ENCODE results near the gene RFTN1. TPM values are rescaled to one million over a fixed set of nuclear protein-coding genes. Genes with fewer than 3 reads are reported as not detected.

Gene RFTN1
- total RNA-seq, 1 experiment from 2014 or later = 2.2 TPM

DNA sequence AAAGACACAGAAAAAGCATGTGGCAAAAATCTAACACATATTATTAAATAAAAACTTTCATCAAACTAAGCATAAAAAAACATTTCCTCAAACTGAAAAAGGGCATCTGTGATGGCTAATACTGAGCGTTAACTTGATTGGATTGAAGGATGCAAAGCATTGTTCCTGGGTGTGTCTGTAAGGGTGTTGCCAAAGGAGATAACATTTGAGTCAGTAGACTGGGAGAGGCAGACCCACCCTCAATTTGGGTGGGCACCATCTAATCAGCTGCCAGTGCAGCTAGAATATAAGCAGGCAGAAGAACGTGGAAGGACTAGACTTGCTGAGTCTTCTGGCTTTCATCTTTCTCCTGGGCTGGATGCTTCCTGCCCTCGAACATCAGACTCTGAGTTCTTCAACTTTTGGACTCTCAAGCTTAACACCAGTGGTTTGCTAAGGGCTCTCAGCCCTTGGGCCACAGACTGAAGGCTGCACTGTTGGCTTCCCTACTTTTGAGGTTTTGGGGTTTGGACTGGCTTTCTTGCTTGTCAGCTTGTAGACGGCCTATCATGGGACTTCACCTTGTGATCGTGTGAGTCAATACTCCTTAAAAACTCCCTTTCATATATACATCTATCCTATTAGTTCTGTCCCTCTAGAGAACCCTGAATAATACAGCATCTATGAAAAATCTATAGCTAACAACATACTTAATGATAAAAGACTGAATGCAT is 46.3 kb upstream of the RFTN1 start:
- no peak overlapping the region for H3K18ac ChIP-seq (ENCODE audit: insufficient read length, low read depth, low read length)
- no peak overlapping the region for H3K56ac ChIP-seq (ENCODE audit: insufficient read length, low read depth, low read length)
- Mint-ChIP-seq H3K27ac (no peak overlapping the region; a peak in 1 of 7 replicates), H3K36me3 (ENCODE audit: insufficient read depth in 1 of 3, low read depth in 3 of 3) (peaks cover 0 to 11% (median 7%) of the 10 kb centered on the region in 3 experiments; a peak in 3 of 7 replicates), H3K27me3 (ENCODE audit: low read depth) (no peaks in the 10 kb centered on the region; the same call in 1 of the 2 replicates), H3K4me3 (no peak overlapping the region), H3K4me1 (no peaks in the 10 kb centered on the region), H3K9me3 (peaks cover 13 to 14% of the 10 kb centered on the region in 2 experiments)
- H4K20me1 ChIP-seq (ENCODE audit: control insufficient read depth, insufficient read depth, insufficient read length) = no peaks in the 10 kb centered on the region
- H3K9ac ChIP-seq (ENCODE audit: extremely low read depth, insufficient read length, low read length) = no peak overlapping the region
- no peaks in the 10 kb centered on the region for H3K79me1 ChIP-seq (ENCODE audit: insufficient read depth, low read depth, low read length, poor library complexity, severe bottlenecking)
- H3K27ac ChIP-seq (ENCODE audit: insufficient read length, low read depth, low read length) = no peak overlapping the region
- H2BK120ac ChIP-seq (ENCODE audit: low read depth, low read length, poor library complexity, severe bottlenecking) = no peak overlapping the region
- H2BK12ac ChIP-seq (ENCODE audit: insufficient read length, low read depth, low read length) = no peak overlapping the region
- TF ChIP-seq, protein P1, sequence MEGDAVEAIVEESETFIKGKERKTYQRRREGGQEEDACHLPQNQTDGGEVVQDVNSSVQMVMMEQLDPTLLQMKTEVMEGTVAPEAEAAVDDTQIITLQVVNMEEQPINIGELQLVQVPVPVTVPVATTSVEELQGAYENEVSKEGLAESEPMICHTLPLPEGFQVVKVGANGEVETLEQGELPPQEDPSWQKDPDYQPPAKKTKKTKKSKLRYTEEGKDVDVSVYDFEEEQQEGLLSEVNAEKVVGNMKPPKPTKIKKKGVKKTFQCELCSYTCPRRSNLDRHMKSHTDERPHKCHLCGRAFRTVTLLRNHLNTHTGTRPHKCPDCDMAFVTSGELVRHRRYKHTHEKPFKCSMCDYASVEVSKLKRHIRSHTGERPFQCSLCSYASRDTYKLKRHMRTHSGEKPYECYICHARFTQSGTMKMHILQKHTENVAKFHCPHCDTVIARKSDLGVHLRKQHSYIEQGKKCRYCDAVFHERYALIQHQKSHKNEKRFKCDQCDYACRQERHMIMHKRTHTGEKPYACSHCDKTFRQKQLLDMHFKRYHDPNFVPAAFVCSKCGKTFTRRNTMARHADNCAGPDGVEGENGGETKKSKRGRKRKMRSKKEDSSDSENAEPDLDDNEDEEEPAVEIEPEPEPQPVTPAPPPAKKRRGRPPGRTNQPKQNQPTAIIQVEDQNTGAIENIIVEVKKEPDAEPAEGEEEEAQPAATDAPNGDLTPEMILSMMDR (conservative IDR thresholded peaks at IDR 0.05) = no peak
- no peak overlapping the region for H4K91ac ChIP-seq (ENCODE audit: insufficient read length, low read depth, low read length)
- H4K5ac ChIP-seq (ENCODE audit: insufficient read length, low read depth, low read length) = no peak overlapping the region
- no peak overlapping the region for H3T11ph ChIP-seq (ENCODE audit: low read length)
- H3K23ac ChIP-seq (ENCODE audit: insufficient read length, low read depth, low read length) = no peak overlapping the region
- DNase-seq = no peak
- no peak overlapping the region for H2AK5ac ChIP-seq (ENCODE audit: insufficient read length, low read length)
- H3K14ac ChIP-seq (ENCODE audit: insufficient read depth, low read length) = no peak overlapping the region
- no peak overlapping the region for H2AFZ ChIP-seq (ENCODE audit: low read length)
- no peak overlapping the region for H3K4ac ChIP-seq (ENCODE audit: low read depth, low read length)
- no peaks in the 10 kb centered on the region for H3K4me1 ChIP-seq (ENCODE audit: insufficient read depth, low read length)
- no peaks in the 10 kb centered on the region for H3K27me3 ChIP-seq (ENCODE audit: insufficient read depth, low read length)
- H3K4me2 ChIP-seq (ENCODE audit: insufficient read depth, insufficient read length, low read length) = no peak overlapping the region
- no CpG with 5 or more reads among the region's 5 CpGs for WGBS (ENCODE audit: extremely low coverage, insufficient read length, low lambda C conversion rate)
- H2BK5ac ChIP-seq (ENCODE audit: insufficient read length, low read length) = no peak overlapping the region
- H2BK15ac ChIP-seq (ENCODE audit: low read depth, low read length) = no peak overlapping the region
- H3K9me3 ChIP-seq (ENCODE audit: control insufficient read depth, low read depth, low read length) = no peaks in the 10 kb centered on the region
- H3K79me2 ChIP-seq (ENCODE audit: insufficient read depth, low read length) = no peaks in the 10 kb centered on the region
- no peaks in the 10 kb centered on the region for H3K23me2 ChIP-seq (ENCODE audit: insufficient read length, low read depth, low read length, poor library complexity, severe bottlenecking)
- H2BK20ac ChIP-seq (ENCODE audit: low read depth, low read length, poor library complexity, severe bottlenecking) = no peak overlapping the region
- no peak overlapping the region for H4K8ac ChIP-seq (replicated peaks; ENCODE audit: insufficient read length, low read depth, low read length)
